ENCODE results near the gene PLA2G1B.

Gene PLA2G1B

GRCh38 chr12:120353556-120354317, 26.2 kb upstream of the PLA2G1B start:
- Histone ChIP-seq H2AFZ (ENCODE audit: low read depth, low read length, severe bottlenecking) (no peak overlapping the region), H3K4me2 (ENCODE audit: low read depth, low read length, poor library complexity, severe bottlenecking) (no peak overlapping the region), H3K27me3 (ENCODE audit: low read length) (no peaks in the 10 kb centered on the region), H3K9me3 (ENCODE audit: insufficient read depth, low read length) (no peaks in the 10 kb centered on the region), H3F3A (ENCODE audit: insufficient read depth) (no peaks in the 10 kb centered on the region), H3K79me2 (ENCODE audit: insufficient read depth, low read length) (no peaks in the 10 kb centered on the region), H3K36me3 (ENCODE audit: low read length) (no peaks in the 10 kb centered on the region), H4K20me1 (ENCODE audit: low read depth, low read length) (no peaks in the 10 kb centered on the region), H3K27ac (ENCODE audit: low read depth, low read length) (no peak overlapping the region), H3K9ac (ENCODE audit: low read length) (no peak overlapping the region), H3K4me3 (ENCODE audit: insufficient read depth, low read length, poor library complexity, severe bottlenecking) (no peak overlapping the region), H3K9me2 (replicated peaks; ENCODE audit: insufficient read depth, low read length) (no peaks in the 10 kb centered on the region)
- no peak for TF ChIP-seq CTCF (IDR thresholded peaks at IDR 0.05; ENCODE audit: insufficient read depth, low read length, poor library complexity, severe bottlenecking)

- H3K9ac ChIP-seq (ENCODE audit: low read length) = no peak overlapping the region
- H3K27me3 ChIP-seq (ENCODE audit: low read length) = no peaks in the 10 kb centered on the region
- no peaks in the 10 kb centered on the region for H4K20me1 ChIP-seq (ENCODE audit: low read depth, low read length)
- no peak overlapping the region for H3K27ac ChIP-seq (ENCODE audit: low read depth, low read length)
- no peak overlapping the region for H3K4me3 ChIP-seq (ENCODE audit: insufficient read depth, low read length, poor library complexity, severe bottlenecking)
- H3K9me2 ChIP-seq (replicated peaks; ENCODE audit: insufficient read depth, low read length) = no peaks in the 10 kb centered on the region
- no peaks in the 10 kb centered on the region for H3K36me3 ChIP-seq (ENCODE audit: low read length)
- H3K4me2 ChIP-seq (ENCODE audit: low read depth, low read length, poor library complexity, severe bottlenecking) = no peak overlapping the region
- no peaks in the 10 kb centered on the region for H3K79me2 ChIP-seq (ENCODE audit: insufficient read depth, low read length)
- no peaks in the 10 kb centered on the region for H3K9me3 ChIP-seq (ENCODE audit: insufficient read depth, low read length)
- no peak overlapping the region for H2AFZ ChIP-seq (ENCODE audit: low read depth, low read length, severe bottlenecking)
- no peak for TF ChIP-seq CTCF (IDR thresholded peaks at IDR 0.05; ENCODE audit: insufficient read depth, low read length, poor library complexity, severe bottlenecking)
- TF ChIP-seq EZH2phosphoT487 (conservative IDR thresholded peaks at IDR 0.05; ENCODE audit: low read length) = no peak
- H3F3A ChIP-seq (ENCODE audit: insufficient read depth) = no peaks in the 10 kb centered on the region
Observed at GRCh38 chr12:120353136-120353535, 25.6 kb upstream of the PLA2G1B start.

GRCh38 chr12:120352117-120352516, 24.5 kb upstream of the PLA2G1B start:
- H3K9me2 ChIP-seq (replicated peaks; ENCODE audit: insufficient read depth, low read length) = no peaks in the 10 kb centered on the region
- H3F3A ChIP-seq (ENCODE audit: insufficient read depth) = no peaks in the 10 kb centered on the region
- H4K20me1 ChIP-seq (ENCODE audit: low read depth, low read length) = no peaks in the 10 kb centered on the region
- H3K27ac ChIP-seq (ENCODE audit: low read depth, low read length) = no peak overlapping the region
- H2AFZ ChIP-seq (ENCODE audit: low read depth, low read length, severe bottlenecking) = no peak overlapping the region
- no peaks in the 10 kb centered on the region for H3K79me2 ChIP-seq (ENCODE audit: insufficient read depth, low read length)
- H3K4me2 ChIP-seq (ENCODE audit: low read depth, low read length, poor library complexity, severe bottlenecking) = no peak overlapping the region
- no peaks in the 10 kb centered on the region for H3K36me3 ChIP-seq (ENCODE audit: low read length)
- no peak overlapping the region for H3K4me3 ChIP-seq (ENCODE audit: insufficient read depth, low read length, poor library complexity, severe bottlenecking)
- no peaks in the 10 kb centered on the region for H3K27me3 ChIP-seq (ENCODE audit: low read length)
- TF ChIP-seq CTCF (IDR thresholded peaks at IDR 0.05; ENCODE audit: insufficient read depth, low read length, poor library complexity, severe bottlenecking) (no peak), EZH2phosphoT487 (conservative IDR thresholded peaks at IDR 0.05; ENCODE audit: low read length) (no peak)
- no peak overlapping the region for H3K9ac ChIP-seq (ENCODE audit: low read length)
- H3K9me3 ChIP-seq (ENCODE audit: insufficient read depth, low read length) = no peaks in the 10 kb centered on the region

Data from SU-DHL-6 (cell line).